Thoracic aorta endothelial cell (primary cell): ENCODE data around the gene TTLL1. TPM values are rescaled to one million over a fixed set of nuclear protein-coding genes. Genes with fewer than 3 reads are reported as not detected.

Source experiments
- total RNA-seq: library from RNA; depleted of rRNA; stranded (reverse); fragments of >200 nt; gene quantifications from 2 replicates; pipeline ENCODE4 v1.2.3, GENCODE V29; 2012

The TTLL1 gene
- 6.7 and 7.8 TPM in 2 replicates for total RNA-seq

GRCh38 chr22:43088984-43089717 lies at the start of gene TTLL1:
TSS of gene TTLL1 (minus strand) at chr22:43089391. CDS start at chr22:43075586, 13,805 bp downstream.

GRCh38 chr22:43110444-43110926 lies 21.3 kb upstream of the TTLL1 start, which contains the start of gene BIK:
TSS of gene BIK (plus strand) at chr22:43110750. CDS start at chr22:43124023, 13,273 bp downstream.

GRCh38 chr22:43014869-43015676 lies 74.1 kb downstream of the TTLL1 start, which contains the start of gene PACSIN2:
TSS of gene PACSIN2 (minus strand) at chr22:43015149. CDS start at chr22:42912080, 103,069 bp downstream.

Other genes with a start within 250 kb of the TTLL1 start
- gene ARFGAP3, start 232.1 kb downstream of the TTLL1 start, total RNA-seq, result 50.3 and 61.2 TPM in 2 replicates
- 59.0 and 71.8 TPM in 2 replicates for gene PACSIN2, start 74.2 kb downstream of the TTLL1 start, total RNA-seq
- gene BIK, start 21.4 kb upstream of the TTLL1 start, total RNA-seq, result 0.27 and 0.86 TPM in 2 replicates
- gene MCAT, start 54.0 kb upstream of the TTLL1 start, total RNA-seq, result 18.8 and 19.5 TPM in 2 replicates
- 254 and 290 TPM in 2 replicates for gene TSPO, start 62.2 kb upstream of the TTLL1 start, total RNA-seq
- gene TTLL12, start 97.7 kb upstream of the TTLL1 start, total RNA-seq, result 33.9 and 48.7 TPM in 2 replicates